PC-9 (cell line): ENCODE measurements around the gene ZFP57. TPM values are rescaled to one million over a fixed set of nuclear protein-coding genes. Genes with fewer than 3 reads are reported as not detected.

Source experiments
- BruUV-seq: library from RNA; stranded (reverse); fragments of 400-500 nt; replicated peaks from 2 replicates; lab custom pipeline; 2021; lab: Mats Ljungman, UMichigan
- CTCF ChIA-PET: fragments of 300-600 bp; sonication (Branson Sonifier 250); formaldehyde crosslinking; loops from one replicate; lab custom pipeline; 2022; ENCODE audit warnings: antibody characterized with exemption; lab: Charles Lee
- POLR2A ChIA-PET: fragments of 300-600 bp; sonication (Branson Sonifier 250); formaldehyde crosslinking; loops from one replicate; lab custom pipeline; 2022; ENCODE audit warnings: antibody characterized with exemption; ENCODE audit not compliant: unreplicated experiment; lab: Charles Lee
- DNase-seq, 2 experiments: peaks; one replicate each; pipeline versions ENCODE4 v3.0.0 to v3.0.0-alpha.2; 2015 to 2022; ENCODE audit warnings: mixed read lengths in 1 of 2
- H2AFZ ChIP-seq: fragments of 200-600 bp; sonication (generic); 2 replicates; pipeline ENCODE4 v1.8.1; 2017; ENCODE audit warnings: antibody characterized with exemption
- H3F3A ChIP-seq: fragments of 200-600 bp; sonication (generic); 2 replicates; pipeline ENCODE4 v1.8.1; 2017; ENCODE audit warnings: antibody characterized with exemption, mild to moderate bottlenecking, low read depth; ENCODE audit not compliant: insufficient read depth
- H3K27ac ChIP-seq: fragments of 200-600 bp; sonication (generic); 2 replicates; pipeline ENCODE4 v1.6.1; 2016; ENCODE audit warnings: mixed run types
- H3K27me3 ChIP-seq: fragments of 200-600 bp; sonication (generic); 2 replicates; pipeline ENCODE4 v1.6.1; 2016; ENCODE audit warnings: low read depth, mixed run types; ENCODE audit not compliant: insufficient read depth
- H3K36me3 ChIP-seq: fragments of 200-600 bp; sonication (generic); 2 replicates; pipeline ENCODE4 v1.6.1; 2016; ENCODE audit warnings: low read depth, mixed run types
- H3K4me1 ChIP-seq: fragments of 200-600 bp; sonication (generic); replicated peaks from 2 replicates; pipeline ENCODE4 v1.6.1; 2016; ENCODE audit warnings: mixed run types; ENCODE audit not compliant: insufficient read depth
- H3K4me2 ChIP-seq: fragments of 200-600 bp; sonication (generic); 2 replicates; pipeline ENCODE4 v1.6.1; 2017; ENCODE audit warnings: mixed run types
- H3K4me3 ChIP-seq: fragments of 200-600 bp; sonication (generic); 2 replicates; pipeline ENCODE4 v1.6.1; 2016; ENCODE audit warnings: mixed run types
- H3K79me2 ChIP-seq: fragments of 200-600 bp; sonication (generic); 2 replicates; pipeline ENCODE4 v1.6.1; 2017; ENCODE audit warnings: low read depth, mixed run types
- H3K9me2 ChIP-seq: fragments of 200-600 bp; sonication (generic); 2 replicates; pipeline ENCODE4 v1.8.1; 2017; ENCODE audit warnings: mild to moderate bottlenecking; ENCODE audit not compliant: insufficient read depth
- H3K9me3 ChIP-seq: fragments of 200-600 bp; sonication (generic); 2 replicates; pipeline ENCODE4 v1.8.1; 2016; ENCODE audit warnings: low read depth; ENCODE audit not compliant: insufficient read depth
- H4K20me1 ChIP-seq: fragments of 200-600 bp; sonication (generic); 2 replicates; pipeline ENCODE4 v1.8.1; 2017; ENCODE audit not compliant: insufficient read depth
- EZH2 ChIP-seq: fragments of 200-600 bp; sonication (generic); IDR thresholded peaks from 2 replicates; pipeline ENCODE4 v1.8.0; 2017; ENCODE audit warnings: antibody characterized with exemption, low read depth
- intact Hi-C: fragments of 100-400 bp; cut with micrococcal nuclease; formaldehyde crosslinking; loops from one replicate; pipeline ENCODE4 v1.10.0; 2022; ENCODE audit not compliant: unreplicated experiment
- total RNA-seq: library from RNA; stranded (reverse); gene quantifications from 2 replicates; pipeline ENCODE4 v1.2.3, GENCODE V29; 2021
- TF ChIP-seq, protein P1 (sequence below): fragments of 200-600 bp; sonication (generic); conservative IDR thresholded peaks from 2 replicates; pipeline ENCODE4 v1.6.1; 2017; ENCODE audit warnings: mixed run types, antibody characterized with exemption, mild to moderate bottlenecking, moderate library complexity

Gene ZFP57
- total RNA-seq, 1 experiment from 2014 or later, result 1.1 TPM

DNA sequence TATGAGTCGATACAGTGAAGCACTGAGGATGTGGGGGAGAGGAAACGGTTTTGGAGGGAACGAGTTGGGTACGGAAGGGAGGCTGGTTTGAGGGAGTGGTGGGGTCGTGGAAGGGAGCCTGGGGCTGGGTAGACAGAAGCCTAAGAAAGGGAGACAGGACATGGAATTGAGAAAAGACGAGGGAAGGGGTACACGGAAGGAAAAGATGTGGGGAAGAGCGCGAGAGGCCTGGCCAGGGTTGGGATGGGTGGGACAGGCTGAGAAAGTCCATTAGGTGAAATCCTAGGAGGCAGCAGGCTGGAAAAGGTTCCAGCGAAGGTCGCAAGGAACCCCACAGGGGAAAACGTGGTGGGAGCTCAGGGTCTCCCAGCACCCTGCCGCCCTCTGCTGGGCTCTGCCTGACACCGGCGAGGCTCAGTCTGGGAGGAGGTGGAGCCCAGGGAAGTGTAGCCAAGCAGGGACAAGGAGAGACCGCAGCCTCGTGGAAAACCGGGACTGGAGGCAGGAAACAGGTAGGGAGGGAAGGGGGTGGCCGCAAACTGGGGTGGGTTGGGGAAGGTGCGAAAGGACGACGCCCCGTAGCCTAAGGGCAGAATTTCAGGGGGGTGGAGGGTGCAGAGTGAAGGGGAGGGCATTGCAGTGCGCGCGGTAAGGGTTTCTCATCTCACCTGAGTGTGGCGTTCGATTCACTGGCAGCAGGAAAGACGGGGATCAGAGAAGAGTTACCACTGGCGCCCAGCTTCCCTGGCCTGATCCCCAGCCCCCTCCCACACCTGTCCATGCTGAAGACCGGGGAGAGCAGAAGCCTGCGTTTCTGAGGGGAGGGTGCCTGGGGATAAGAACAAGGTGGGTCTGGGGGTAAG lies 52.3 kb downstream of the ZFP57 start:
- H3K4me1 ChIP-seq, result peaks cover 5% of the 10 kb centered on the region; the same call in 1 of the 2 replicates
- no peaks in the 10 kb centered on the region for H4K20me1 ChIP-seq
- H3K79me2 ChIP-seq, result no peaks in the 10 kb centered on the region
- H2AFZ ChIP-seq, result 0 out of 2 replicates have a peak overlapping the region, but pooled peaks have one; percentile 39
- peak in 1 of 2 experiments; percentile 61 for DNase-seq
- TF ChIP-seq EZH2, result no peak
- TF ChIP-seq, protein P1, sequence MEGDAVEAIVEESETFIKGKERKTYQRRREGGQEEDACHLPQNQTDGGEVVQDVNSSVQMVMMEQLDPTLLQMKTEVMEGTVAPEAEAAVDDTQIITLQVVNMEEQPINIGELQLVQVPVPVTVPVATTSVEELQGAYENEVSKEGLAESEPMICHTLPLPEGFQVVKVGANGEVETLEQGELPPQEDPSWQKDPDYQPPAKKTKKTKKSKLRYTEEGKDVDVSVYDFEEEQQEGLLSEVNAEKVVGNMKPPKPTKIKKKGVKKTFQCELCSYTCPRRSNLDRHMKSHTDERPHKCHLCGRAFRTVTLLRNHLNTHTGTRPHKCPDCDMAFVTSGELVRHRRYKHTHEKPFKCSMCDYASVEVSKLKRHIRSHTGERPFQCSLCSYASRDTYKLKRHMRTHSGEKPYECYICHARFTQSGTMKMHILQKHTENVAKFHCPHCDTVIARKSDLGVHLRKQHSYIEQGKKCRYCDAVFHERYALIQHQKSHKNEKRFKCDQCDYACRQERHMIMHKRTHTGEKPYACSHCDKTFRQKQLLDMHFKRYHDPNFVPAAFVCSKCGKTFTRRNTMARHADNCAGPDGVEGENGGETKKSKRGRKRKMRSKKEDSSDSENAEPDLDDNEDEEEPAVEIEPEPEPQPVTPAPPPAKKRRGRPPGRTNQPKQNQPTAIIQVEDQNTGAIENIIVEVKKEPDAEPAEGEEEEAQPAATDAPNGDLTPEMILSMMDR, result peak; percentile 49; the same call in 1 of the 2 replicates
- no peaks in the 10 kb centered on the region for H3K36me3 ChIP-seq
- peak overlapping the region; percentile 74 for H3K4me2 ChIP-seq
- ChIA-PET POLR2A (interaction anchor here (0.7 kb wide), 1 partner anchor 1897 kb away, joined by 3 read pairs; no protein-coding TSS in a partner anchor), CTCF (no interaction called here)
- H3K4me3 ChIP-seq, result peak overlapping the region; percentile 42; the same call in 1 of the 2 replicates
- BruUV-seq, result no TSS peak
- intact Hi-C loops, result no loop called here
- H3K9me3 ChIP-seq, result no peaks in the 10 kb centered on the region
- H3K27ac ChIP-seq, result no peak overlapping the region
- no peaks in the 10 kb centered on the region for H3K27me3 ChIP-seq
- no peaks in the 10 kb centered on the region for H3K9me2 ChIP-seq
- peaks cover 4% of the 10 kb centered on the region; the same call in 1 of the 2 replicates for H3F3A ChIP-seq

DNA sequence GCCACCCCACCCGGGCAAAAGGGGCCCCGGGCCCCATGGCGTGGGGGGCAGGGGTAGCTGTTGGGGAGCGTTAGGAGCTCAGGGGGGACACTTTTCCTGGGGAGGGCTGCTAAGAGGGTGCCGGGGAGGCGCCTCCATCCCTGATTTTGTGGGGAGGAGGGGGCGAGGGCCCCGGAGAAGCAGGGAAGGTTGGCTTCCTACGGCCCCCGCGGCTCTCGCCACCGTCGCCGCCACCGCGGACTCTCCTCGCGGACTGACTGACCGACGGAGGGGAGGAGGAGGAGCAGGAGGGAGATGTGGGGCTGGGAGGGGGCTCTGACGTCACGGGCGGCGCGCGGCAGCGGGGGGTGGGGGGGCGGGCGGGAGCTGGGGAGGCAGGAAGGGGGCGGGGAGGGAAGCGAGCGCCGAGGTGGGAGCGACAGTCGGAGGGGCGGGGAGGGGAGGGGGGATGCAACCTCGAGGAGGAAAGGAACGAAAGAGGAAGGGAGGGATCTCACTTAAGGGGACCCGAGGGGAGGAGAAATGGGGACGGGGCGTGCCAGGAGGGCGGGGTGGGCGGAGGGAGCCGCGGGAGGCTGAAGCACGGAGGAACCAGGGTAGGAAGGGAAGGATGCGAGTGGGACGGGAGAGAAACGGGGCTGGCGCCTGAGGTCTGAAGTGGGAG lies 53.1 kb downstream of the ZFP57 start:
- peak overlapping the region; percentile 74 for H3K4me2 ChIP-seq
- 0 out of 2 replicates have a peak overlapping the region, but pooled peaks have one; percentile 39 for H2AFZ ChIP-seq
- POLR2A ChIA-PET, result interaction anchor here (0.7 kb wide), 1 partner anchor 1898 kb away, joined by 3 read pairs; no protein-coding TSS in a partner anchor
- H3K27ac ChIP-seq, result no peak overlapping the region
- no peaks in the 10 kb centered on the region for H3K9me2 ChIP-seq
- intact Hi-C loops, result no loop called here
- BruUV-seq, result no TSS peak
- DNase-seq, result no peak
- H3K4me3 ChIP-seq, result peak overlapping the region; percentile 42; the same call in 1 of the 2 replicates
- no peaks in the 10 kb centered on the region for H3F3A ChIP-seq
- H3K36me3 ChIP-seq, result no peaks in the 10 kb centered on the region
- H3K4me1 ChIP-seq, result no peaks in the 10 kb centered on the region; the same call in 1 of the 2 replicates
- TF ChIP-seq, protein P1, result no peak
- TF ChIP-seq EZH2, result no peak
- no peaks in the 10 kb centered on the region for H4K20me1 ChIP-seq
- CTCF ChIA-PET, result no interaction called here
- no peaks in the 10 kb centered on the region for H3K27me3 ChIP-seq
- no peaks in the 10 kb centered on the region for H3K79me2 ChIP-seq
- H3K9me3 ChIP-seq, result no peaks in the 10 kb centered on the region
